ENCODE data around the gene CACFD1.

The CACFD1 gene

GRCh38 chr9:133518200-133518599 lies 58.4 kb downstream of the CACFD1 start:
- TF ChIP-seq, protein P1, sequence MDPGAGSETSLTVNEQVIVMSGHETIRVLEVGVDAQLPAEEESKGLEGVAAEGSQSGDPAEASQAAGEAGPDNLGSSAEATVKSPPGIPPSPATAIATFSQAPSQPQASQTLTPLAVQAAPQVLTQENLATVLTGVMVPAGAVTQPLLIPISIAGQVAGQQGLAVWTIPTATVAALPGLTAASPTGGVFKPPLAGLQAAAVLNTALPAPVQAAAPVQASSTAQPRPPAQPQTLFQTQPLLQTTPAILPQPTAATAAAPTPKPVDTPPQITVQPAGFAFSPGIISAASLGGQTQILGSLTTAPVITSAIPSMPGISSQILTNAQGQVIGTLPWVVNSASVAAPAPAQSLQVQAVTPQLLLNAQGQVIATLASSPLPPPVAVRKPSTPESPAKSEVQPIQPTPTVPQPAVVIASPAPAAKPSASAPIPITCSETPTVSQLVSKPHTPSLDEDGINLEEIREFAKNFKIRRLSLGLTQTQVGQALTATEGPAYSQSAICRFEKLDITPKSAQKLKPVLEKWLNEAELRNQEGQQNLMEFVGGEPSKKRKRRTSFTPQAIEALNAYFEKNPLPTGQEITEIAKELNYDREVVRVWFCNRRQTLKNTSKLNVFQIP (CRISPR knock-in tag; IDR thresholded peaks at IDR 0.05; ENCODE audit: borderline replicate concordance, low read depth) = no peak
- TF ChIP-seq ZC3H10 (CRISPR knock-in tag; IDR thresholded peaks at IDR 0.05) (no peak), ARNTL (CRISPR knock-in tag; IDR thresholded peaks at IDR 0.05; ENCODE audit: borderline replicate concordance, low read depth) (no peak), SNAI2 (CRISPR knock-in tag; IDR thresholded peaks at IDR 0.05) (no peak), GLIS3 (CRISPR knock-in tag; IDR thresholded peaks at IDR 0.05) (no peak), OSR1 (CRISPR knock-in tag; IDR thresholded peaks at IDR 0.05) (no peak), CSDC2 (CRISPR knock-in tag; IDR thresholded peaks at IDR 0.05) (no peak), ISL1 (CRISPR knock-in tag; IDR thresholded peaks at IDR 0.05) (no peak), TOX (CRISPR knock-in tag; IDR thresholded peaks at IDR 0.05; ENCODE audit: borderline replicate concordance) (no peak), ZFP3 (CRISPR knock-in tag; IDR thresholded peaks at IDR 0.05) (no peak), TCF4 (CRISPR knock-in tag; IDR thresholded peaks at IDR 0.05; ENCODE audit: borderline replicate concordance) (no peak), PPARA (CRISPR knock-in tag; IDR thresholded peaks at IDR 0.05; ENCODE audit: borderline replicate concordance) (no peak), BACH2 (CRISPR knock-in tag; IDR thresholded peaks at IDR 0.05; ENCODE audit: borderline replicate concordance) (no peak), ZFP30 (CRISPR knock-in tag; IDR thresholded peaks at IDR 0.05) (no peak), ZNF8 (CRISPR knock-in tag; IDR thresholded peaks at IDR 0.05) (no peak), ZNF565 (CRISPR knock-in tag; conservative IDR thresholded peaks at IDR 0.05; ENCODE audit: low read depth) (no peak)
- TF ChIP-seq, protein P2, sequence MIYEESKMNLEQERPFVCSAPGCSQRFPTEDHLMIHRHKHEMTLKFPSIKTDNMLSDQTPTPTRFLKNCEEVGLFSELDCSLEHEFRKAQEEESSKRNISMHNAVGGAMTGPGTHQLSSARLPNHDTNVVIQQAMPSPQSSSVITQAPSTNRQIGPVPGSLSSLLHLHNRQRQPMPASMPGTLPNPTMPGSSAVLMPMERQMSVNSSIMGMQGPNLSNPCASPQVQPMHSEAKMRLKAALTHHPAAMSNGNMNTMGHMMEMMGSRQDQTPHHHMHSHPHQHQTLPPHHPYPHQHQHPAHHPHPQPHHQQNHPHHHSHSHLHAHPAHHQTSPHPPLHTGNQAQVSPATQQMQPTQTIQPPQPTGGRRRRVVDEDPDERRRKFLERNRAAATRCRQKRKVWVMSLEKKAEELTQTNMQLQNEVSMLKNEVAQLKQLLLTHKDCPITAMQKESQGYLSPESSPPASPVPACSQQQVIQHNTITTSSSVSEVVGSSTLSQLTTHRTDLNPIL (CRISPR knock-in tag; IDR thresholded peaks at IDR 0.05; ENCODE audit: low read depth) = no peak
- TF ChIP-seq, protein P3, sequence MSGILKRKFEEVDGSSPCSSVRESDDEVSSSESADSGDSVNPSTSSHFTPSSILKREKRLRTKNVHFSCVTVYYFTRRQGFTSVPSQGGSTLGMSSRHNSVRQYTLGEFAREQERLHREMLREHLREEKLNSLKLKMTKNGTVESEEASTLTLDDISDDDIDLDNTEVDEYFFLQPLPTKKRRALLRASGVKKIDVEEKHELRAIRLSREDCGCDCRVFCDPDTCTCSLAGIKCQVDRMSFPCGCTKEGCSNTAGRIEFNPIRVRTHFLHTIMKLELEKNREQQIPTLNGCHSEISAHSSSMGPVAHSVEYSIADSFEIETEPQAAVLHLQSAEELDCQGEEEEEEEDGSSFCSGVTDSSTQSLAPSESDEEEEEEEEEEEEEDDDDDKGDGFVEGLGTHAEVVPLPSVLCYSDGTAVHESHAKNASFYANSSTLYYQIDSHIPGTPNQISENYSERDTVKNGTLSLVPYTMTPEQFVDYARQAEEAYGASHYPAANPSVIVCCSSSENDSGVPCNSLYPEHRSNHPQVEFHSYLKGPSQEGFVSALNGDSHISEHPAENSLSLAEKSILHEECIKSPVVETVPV (CRISPR knock-in tag; IDR thresholded peaks at IDR 0.05) = no peak
- TF ChIP-seq, protein P4, sequence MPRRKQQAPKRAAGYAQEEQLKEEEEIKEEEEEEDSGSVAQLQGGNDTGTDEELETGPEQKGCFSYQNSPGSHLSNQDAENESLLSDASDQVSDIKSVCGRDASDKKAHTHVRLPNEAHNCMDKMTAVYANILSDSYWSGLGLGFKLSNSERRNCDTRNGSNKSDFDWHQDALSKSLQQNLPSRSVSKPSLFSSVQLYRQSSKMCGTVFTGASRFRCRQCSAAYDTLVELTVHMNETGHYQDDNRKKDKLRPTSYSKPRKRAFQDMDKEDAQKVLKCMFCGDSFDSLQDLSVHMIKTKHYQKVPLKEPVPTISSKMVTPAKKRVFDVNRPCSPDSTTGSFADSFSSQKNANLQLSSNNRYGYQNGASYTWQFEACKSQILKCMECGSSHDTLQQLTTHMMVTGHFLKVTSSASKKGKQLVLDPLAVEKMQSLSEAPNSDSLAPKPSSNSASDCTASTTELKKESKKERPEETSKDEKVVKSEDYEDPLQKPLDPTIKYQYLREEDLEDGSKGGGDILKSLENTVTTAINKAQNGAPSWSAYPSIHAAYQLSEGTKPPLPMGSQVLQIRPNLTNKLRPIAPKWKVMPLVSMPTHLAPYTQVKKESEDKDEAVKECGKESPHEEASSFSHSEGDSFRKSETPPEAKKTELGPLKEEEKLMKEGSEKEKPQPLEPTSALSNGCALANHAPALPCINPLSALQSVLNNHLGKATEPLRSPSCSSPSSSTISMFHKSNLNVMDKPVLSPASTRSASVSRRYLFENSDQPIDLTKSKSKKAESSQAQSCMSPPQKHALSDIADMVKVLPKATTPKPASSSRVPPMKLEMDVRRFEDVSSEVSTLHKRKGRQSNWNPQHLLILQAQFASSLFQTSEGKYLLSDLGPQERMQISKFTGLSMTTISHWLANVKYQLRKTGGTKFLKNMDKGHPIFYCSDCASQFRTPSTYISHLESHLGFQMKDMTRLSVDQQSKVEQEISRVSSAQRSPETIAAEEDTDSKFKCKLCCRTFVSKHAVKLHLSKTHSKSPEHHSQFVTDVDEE (CRISPR knock-in tag; IDR thresholded peaks at IDR 0.05) = no peak
- ATAC-seq = no peak

DNA sequence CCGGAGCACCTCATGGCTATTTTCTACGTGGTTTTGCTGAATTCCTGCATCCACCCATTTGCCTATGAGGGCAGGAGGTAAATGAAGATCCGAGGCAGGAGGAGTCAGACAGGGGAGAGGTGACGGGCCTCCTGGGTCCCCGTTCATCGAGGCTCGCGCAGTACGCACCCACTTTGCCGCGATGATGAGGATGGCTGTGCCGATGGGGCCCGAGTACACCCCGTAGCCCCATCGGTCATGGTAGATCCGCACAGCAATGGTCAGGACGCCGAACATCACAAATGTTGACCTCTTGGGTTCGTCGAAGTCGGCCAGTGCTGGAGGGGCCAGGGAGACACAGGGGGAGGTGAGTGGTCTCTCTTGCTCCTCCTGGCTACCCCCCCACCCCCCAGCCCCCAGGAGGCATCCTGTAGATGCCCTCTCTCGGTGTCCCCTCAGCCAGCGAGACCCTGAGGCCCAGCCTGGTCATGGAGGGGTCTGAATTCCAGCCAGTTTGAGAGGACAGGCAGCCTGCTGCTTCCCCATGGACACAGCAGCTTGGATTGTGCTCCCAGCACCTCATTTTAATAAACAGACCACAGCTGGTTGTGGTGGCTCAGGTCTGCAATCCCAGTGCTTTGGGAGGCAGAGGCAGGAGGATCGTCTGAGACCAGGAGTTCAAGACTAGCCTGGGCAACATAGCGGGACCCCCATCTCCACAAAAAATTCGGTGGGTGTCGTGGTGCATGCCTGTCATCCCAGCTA lies 59.1 kb downstream of the CACFD1 start:
- ATAC-seq = no peak
- TF ChIP-seq ARNTL (CRISPR knock-in tag; IDR thresholded peaks at IDR 0.05; ENCODE audit: borderline replicate concordance, low read depth) = no peak
- no peak for TF ChIP-seq TCF4 (CRISPR knock-in tag; IDR thresholded peaks at IDR 0.05; ENCODE audit: borderline replicate concordance)
- no peak for TF ChIP-seq ZNF565 (CRISPR knock-in tag; conservative IDR thresholded peaks at IDR 0.05; ENCODE audit: low read depth)
- no peak for TF ChIP-seq ZC3H10 (CRISPR knock-in tag; IDR thresholded peaks at IDR 0.05)
- no peak for TF ChIP-seq GLIS3 (CRISPR knock-in tag; IDR thresholded peaks at IDR 0.05)
- no peak for TF ChIP-seq SNAI2 (CRISPR knock-in tag; IDR thresholded peaks at IDR 0.05)
- TF ChIP-seq ESRRG (CRISPR knock-in tag; IDR thresholded peaks at IDR 0.05) = no peak
- no peak for TF ChIP-seq ZNF70 (CRISPR knock-in tag; IDR thresholded peaks at IDR 0.05)
- no peak for TF ChIP-seq CSDC2 (CRISPR knock-in tag; IDR thresholded peaks at IDR 0.05)

DNA sequence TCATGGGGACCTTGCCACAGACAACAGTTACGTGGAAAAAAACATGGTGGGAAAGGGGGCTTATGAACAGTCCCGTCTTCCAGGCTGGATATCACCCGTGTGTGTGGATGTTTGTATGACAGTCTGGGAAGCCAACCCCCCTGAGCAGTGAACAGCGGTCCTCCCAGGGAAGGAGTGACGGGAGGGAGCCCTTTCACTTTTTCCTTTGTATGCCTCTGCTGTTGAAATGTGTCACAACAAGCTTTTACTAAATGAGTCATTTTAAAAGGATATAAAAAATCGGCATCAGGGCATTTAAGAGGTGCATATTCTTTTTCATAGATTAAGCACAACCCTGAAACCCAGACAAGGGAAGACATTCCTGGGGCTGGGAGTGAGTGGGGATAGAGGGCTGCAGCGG lies 59.9 kb downstream of the CACFD1 start:
- ATAC-seq = no peak

More for the DNA sequence above, 59.9 kb downstream of the CACFD1 start:
- TF ChIP-seq ZFP30 (CRISPR knock-in tag; IDR thresholded peaks at IDR 0.05) (no peak), CSDC2 (CRISPR knock-in tag; IDR thresholded peaks at IDR 0.05) (no peak), OSR1 (CRISPR knock-in tag; IDR thresholded peaks at IDR 0.05) (no peak), TCF4 (CRISPR knock-in tag; IDR thresholded peaks at IDR 0.05; ENCODE audit: borderline replicate concordance) (no peak), PATZ1 (CRISPR knock-in tag; IDR thresholded peaks at IDR 0.05; ENCODE audit: borderline replicate concordance) (no peak), SNAI2 (CRISPR knock-in tag; IDR thresholded peaks at IDR 0.05) (no peak), ZC3H10 (CRISPR knock-in tag; IDR thresholded peaks at IDR 0.05) (no peak), ZNF8 (CRISPR knock-in tag; IDR thresholded peaks at IDR 0.05) (no peak), ZNF565 (CRISPR knock-in tag; conservative IDR thresholded peaks at IDR 0.05; ENCODE audit: low read depth) (no peak)
- TF ChIP-seq, protein P4 (CRISPR knock-in tag; IDR thresholded peaks at IDR 0.05) = no peak
- TF ChIP-seq, protein P3 (CRISPR knock-in tag; IDR thresholded peaks at IDR 0.05) = no peak

Data from SK-N-SH treated with all-trans-retinoic acid at 6 μM for 48 hours (cell line).